Nephron progenitor cell (in vitro differentiated cells): ENCODE results near the gene TMEM63C.

ENCODE experiments used
- DNase-seq: peaks from one replicate; pipeline ENCODE4 v3.0.0; 2021
- H3K27ac Mint-ChIP-seq: 2 replicates; pipeline ENCODE4 v1.8.0; 2021; ENCODE audit warnings: mild to moderate bottlenecking, moderate library complexity, mixed read lengths
- H3K27me3 Mint-ChIP-seq: 2 replicates; pipeline ENCODE4 v1.8.0; 2021; ENCODE audit warnings: mild to moderate bottlenecking, low read depth, mixed read lengths; ENCODE audit not compliant: poor library complexity
- H3K36me3 Mint-ChIP-seq: 2 replicates; pipeline ENCODE4 v1.8.0; 2021; ENCODE audit warnings: low read depth, mixed read lengths
- H3K4me1 Mint-ChIP-seq: 2 replicates; pipeline ENCODE4 v1.8.0; 2021; ENCODE audit warnings: mixed read lengths
- H3K4me3 Mint-ChIP-seq: 2 replicates; pipeline ENCODE4 v1.8.0; 2021; ENCODE audit warnings: mild to moderate bottlenecking, moderate library complexity, mixed read lengths
- H3K9me3 Mint-ChIP-seq: 2 replicates; pipeline ENCODE4 v1.8.0; 2021; ENCODE audit warnings: mild to moderate bottlenecking, moderate library complexity, mixed read lengths
- TF ChIP-seq, protein P1 (sequence below): fragments of 200-600 bp; sonication (generic); IDR thresholded peaks from 2 replicates; pipeline ENCODE4 v1.5.0; 2021; ENCODE audit warnings: antibody characterized with exemption

TMEM63C gene

DNA sequence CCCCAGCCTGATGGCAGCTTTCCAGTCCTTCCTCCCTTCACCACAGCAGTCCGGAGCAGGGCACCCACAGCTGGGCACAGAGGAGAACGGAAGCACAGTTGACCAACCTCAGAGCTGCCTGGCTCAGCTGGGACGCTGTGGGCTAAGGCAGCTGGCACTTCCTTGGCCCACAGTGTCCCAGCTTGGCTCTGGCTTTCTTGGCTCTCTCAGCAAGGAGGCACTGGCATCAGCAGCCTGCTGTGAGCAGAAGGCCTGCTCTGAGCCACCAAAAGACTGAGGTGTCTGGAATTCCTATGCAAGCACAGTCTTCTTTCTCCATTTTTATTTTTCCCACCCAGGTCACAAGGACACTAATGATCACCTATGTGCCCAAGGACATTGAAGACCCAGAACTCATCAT is 56.8 kb downstream of the TMEM63C start:
- no peak overlapping the region for H3K27ac Mint-ChIP-seq
- DNase-seq, result no peak
- H3K4me3 Mint-ChIP-seq, result no peak overlapping the region
- no peaks in the 10 kb centered on the region for H3K9me3 Mint-ChIP-seq
- H3K27me3 Mint-ChIP-seq, result peaks cover 35% of the 10 kb centered on the region
- TF ChIP-seq, protein P1, sequence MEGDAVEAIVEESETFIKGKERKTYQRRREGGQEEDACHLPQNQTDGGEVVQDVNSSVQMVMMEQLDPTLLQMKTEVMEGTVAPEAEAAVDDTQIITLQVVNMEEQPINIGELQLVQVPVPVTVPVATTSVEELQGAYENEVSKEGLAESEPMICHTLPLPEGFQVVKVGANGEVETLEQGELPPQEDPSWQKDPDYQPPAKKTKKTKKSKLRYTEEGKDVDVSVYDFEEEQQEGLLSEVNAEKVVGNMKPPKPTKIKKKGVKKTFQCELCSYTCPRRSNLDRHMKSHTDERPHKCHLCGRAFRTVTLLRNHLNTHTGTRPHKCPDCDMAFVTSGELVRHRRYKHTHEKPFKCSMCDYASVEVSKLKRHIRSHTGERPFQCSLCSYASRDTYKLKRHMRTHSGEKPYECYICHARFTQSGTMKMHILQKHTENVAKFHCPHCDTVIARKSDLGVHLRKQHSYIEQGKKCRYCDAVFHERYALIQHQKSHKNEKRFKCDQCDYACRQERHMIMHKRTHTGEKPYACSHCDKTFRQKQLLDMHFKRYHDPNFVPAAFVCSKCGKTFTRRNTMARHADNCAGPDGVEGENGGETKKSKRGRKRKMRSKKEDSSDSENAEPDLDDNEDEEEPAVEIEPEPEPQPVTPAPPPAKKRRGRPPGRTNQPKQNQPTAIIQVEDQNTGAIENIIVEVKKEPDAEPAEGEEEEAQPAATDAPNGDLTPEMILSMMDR, result no peak
- H3K4me1 Mint-ChIP-seq, result no peaks in the 10 kb centered on the region
- H3K36me3 Mint-ChIP-seq, result no peaks in the 10 kb centered on the region

DNA sequence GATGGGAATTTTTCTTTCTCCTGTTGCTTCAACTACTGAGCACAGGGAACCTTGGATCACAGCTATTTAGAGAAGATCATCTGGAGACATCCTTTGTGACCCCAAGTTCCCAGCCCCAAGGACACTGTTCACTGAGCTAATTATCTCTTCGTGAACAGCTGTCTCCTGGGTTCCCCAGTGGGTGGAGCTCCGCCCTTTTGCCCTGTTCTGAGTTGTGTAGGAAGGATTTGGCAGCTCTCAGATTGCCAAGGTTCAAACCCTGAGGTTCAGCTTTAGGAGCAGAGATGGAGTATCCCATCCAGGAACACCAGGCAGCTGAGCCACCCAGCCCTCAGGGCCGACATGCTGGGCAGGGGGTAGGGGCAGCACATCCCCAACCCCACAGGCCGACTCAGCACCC is 57.4 kb downstream of the TMEM63C start:
- DNase-seq, result no peak
- Mint-ChIP-seq H3K9me3 (no peaks in the 10 kb centered on the region), H3K27me3 (peaks cover 30% of the 10 kb centered on the region), H3K36me3 (no peaks in the 10 kb centered on the region), H3K4me3 (no peak overlapping the region), H3K4me1 (no peaks in the 10 kb centered on the region), H3K27ac (no peak overlapping the region)
- TF ChIP-seq, protein P1, result no peak

DNA sequence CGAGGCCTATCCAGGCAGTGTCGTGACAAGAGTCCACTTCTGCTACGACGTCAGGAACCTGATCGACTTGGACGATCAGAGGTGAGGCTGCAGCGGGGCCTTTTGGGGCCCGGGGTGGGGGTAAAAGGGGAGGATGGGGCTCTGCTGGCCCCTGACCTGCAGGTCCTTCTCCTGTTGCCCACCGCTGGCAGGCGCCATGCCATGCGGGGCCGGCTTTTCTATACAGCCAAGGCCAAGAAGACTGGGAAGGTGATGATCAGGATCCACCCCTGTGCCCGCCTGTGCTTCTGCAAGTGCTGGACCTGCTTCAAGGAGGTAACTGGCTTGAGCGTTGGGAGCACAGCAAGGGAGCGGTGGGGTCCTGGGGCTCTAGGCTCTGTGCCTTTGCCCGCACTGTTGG is 57.8 kb downstream of the TMEM63C start:
- H3K4me1 Mint-ChIP-seq, result no peaks in the 10 kb centered on the region
- no peaks in the 10 kb centered on the region for H3K9me3 Mint-ChIP-seq
- TF ChIP-seq, protein P1, result no peak
- peaks cover 27% of the 10 kb centered on the region for H3K27me3 Mint-ChIP-seq
- no peaks in the 10 kb centered on the region for H3K36me3 Mint-ChIP-seq
- no peak overlapping the region for H3K4me3 Mint-ChIP-seq
- DNase-seq, result no peak
- no peak overlapping the region for H3K27ac Mint-ChIP-seq

DNA sequence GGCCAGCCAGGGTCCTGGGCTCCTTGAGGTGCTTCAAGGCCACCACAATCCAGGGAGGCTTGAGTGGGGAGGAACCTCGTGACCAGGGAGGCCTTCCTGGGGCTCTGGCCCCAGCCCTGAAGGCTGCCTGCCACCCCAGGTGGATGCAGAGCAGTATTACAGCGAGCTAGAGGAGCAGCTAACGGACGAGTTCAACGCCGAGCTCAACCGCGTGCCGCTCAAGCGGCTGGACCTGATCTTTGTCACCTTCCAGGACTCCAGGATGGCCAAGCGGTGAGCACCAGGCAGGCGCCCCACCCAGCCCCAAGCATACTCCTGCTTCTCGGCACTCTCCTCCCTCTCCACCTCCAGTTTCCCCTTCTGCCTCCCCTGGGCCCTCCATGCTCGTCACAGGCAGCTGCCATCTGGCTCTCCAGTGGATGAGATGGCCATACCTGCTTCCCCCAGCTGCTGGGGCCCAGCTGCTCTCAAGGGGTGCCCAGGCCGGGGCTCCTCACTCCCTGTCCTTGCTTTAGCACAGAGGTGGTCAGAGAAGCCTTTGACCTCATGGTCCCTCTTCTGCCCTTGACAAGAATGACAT is 58.8 kb downstream of the TMEM63C start:
- H3K27me3 Mint-ChIP-seq, result peaks cover 22% of the 10 kb centered on the region
- H3K4me3 Mint-ChIP-seq, result no peak overlapping the region
- no peaks in the 10 kb centered on the region for H3K9me3 Mint-ChIP-seq
- H3K36me3 Mint-ChIP-seq, result no peaks in the 10 kb centered on the region
- no peak for DNase-seq
- no peaks in the 10 kb centered on the region for H3K4me1 Mint-ChIP-seq
- TF ChIP-seq, protein P1, result no peak
- no peak overlapping the region for H3K27ac Mint-ChIP-seq

DNA sequence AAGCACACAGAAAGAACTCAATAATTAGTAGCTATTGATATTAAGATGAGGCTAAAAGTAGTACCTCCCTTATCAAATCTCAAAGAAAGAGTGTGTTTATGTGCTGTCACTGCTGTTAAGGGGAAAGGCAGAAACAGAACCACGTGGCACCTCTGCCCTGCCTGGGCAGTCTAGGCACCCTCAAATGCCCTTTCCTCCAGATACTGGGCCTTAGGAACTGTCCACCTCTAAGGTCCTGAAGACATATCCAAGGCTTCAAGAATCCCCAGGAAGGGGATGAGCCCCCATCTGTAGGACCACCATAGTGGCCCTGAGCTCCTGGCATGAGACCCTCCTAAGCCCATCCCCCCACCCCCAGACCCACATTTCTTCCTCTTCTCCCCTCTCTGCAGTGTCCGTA is 60.4 kb downstream of the TMEM63C start:
- Mint-ChIP-seq H3K4me1 (no peaks in the 10 kb centered on the region), H3K27me3 (peaks cover 30% of the 10 kb centered on the region), H3K4me3 (no peak overlapping the region), H3K27ac (no peak overlapping the region), H3K36me3 (no peaks in the 10 kb centered on the region), H3K9me3 (no peaks in the 10 kb centered on the region)
- no peak for DNase-seq
- TF ChIP-seq, protein P1, result no peak

DNA sequence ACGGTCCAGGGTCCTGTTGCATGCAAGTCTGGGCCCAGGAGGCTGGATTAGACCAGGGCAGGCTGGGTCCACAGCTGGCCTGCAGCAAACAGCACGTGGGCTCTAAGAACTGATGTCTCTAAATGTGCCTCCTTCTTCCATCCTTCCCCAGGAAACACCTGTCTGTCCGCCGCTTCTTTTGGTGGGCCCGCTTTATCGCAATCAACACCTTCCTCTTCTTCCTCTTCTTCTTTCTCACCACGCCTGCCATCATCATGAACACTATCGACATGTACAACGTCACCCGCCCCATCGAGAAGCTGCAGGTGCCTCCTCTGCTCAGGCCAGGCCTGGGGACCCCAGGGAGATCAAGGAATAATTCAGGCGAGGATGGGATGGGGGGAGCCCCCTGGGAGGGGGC is 61.2 kb downstream of the TMEM63C start:
- TF ChIP-seq, protein P1, result no peak
- Mint-ChIP-seq H3K4me1 (no peaks in the 10 kb centered on the region), H3K36me3 (no peaks in the 10 kb centered on the region), H3K4me3 (no peak overlapping the region), H3K9me3 (no peaks in the 10 kb centered on the region), H3K27me3 (peaks cover 28% of the 10 kb centered on the region), H3K27ac (no peak overlapping the region)
- DNase-seq, result no peak
